CD4-positive, alpha-beta T cell (primary cell): ENCODE results near the gene OR51B4. TPM values are rescaled to one million over a fixed set of nuclear protein-coding genes. Genes with fewer than 3 reads are reported as not detected.
"Not testable (repeated sequence)": the region's sequence is repeated elsewhere in the genome, so short reads cannot be mapped to it uniquely, and the experiment has no call there.

Experiments
- ATAC-seq: fragments of 200-7000 bp; cut with Tn5 transposase; one replicate; pipeline ENCODE4 v1.10.0; 2022; ENCODE audit warnings: mild to moderate bottlenecking; ENCODE audit not compliant: poor library complexity
- CTCF ChIA-PET: fragments of 350-600 bp; sonication (Branson Sonifier 250); formaldehyde crosslinking; loops from one replicate; lab custom pipeline; 2021; ENCODE audit warnings: antibody characterized with exemption, inconsistent platforms; lab: Charles Lee
- POLR2A ChIA-PET: fragments of 350-600 bp; sonication (Branson Sonifier 250); formaldehyde crosslinking; loops from one replicate; lab custom pipeline; 2021; ENCODE audit warnings: antibody characterized with exemption, inconsistent platforms; lab: Charles Lee
- DNase-seq, 14 experiments: peaks; one replicate each; pipeline ENCODE4 v3.0.0-alpha.2; 2013 to 2020; ENCODE audit warnings: mixed read lengths in 2 of 14
- H3K27ac ChIP-seq, 2 donors: one replicate each; pipeline versions ENCODE4 v1.5.1 to v1.7.0; 2013; ENCODE audit warnings: low read length in 2 of 2, low read depth in 1 of 2, mild to moderate bottlenecking in 1 of 2
- H3K27me3 ChIP-seq, 2 experiments: 1 replicate in 1 of 2; 2 replicates in 1 of 2; pipeline versions ENCODE4 v1.6.1 to v1.7.0; 2013; ENCODE audit warnings: low read length in 2 of 2, control low read depth in 1 of 2, mild to moderate bottlenecking in 1 of 2, moderate library complexity in 1 of 2; ENCODE audit not compliant: insufficient read depth in 2 of 2, control insufficient read depth in 1 of 2
- H3K36me3 ChIP-seq: one replicate; pipeline ENCODE4 v1.6.1; 2013; ENCODE audit warnings: low read length, control low read depth; ENCODE audit not compliant: insufficient read depth
- H3K4me1 ChIP-seq: one replicate; pipeline ENCODE4 v1.6.1; 2013; ENCODE audit warnings: low read length, control low read depth; ENCODE audit not compliant: insufficient read depth
- H3K4me3 ChIP-seq: one replicate; pipeline ENCODE4 v1.5.1; 2013; ENCODE audit warnings: mild to moderate bottlenecking, low read length, moderate library complexity
- H3K9me3 ChIP-seq, 2 experiments: 1 replicate in 1 of 2; 2 replicates in 1 of 2; pipeline versions ENCODE4 v1.6.1 to v1.7.0; 2013; ENCODE audit warnings: low read length in 2 of 2, mild to moderate bottlenecking in 2 of 2, control low read depth in 1 of 2, moderate library complexity in 1 of 2; ENCODE audit not compliant: control insufficient read depth in 1 of 2, insufficient read depth in 1 of 2
- H3K27ac Mint-ChIP-seq: one replicate; pipeline ENCODE4 v1.8.0; 2020; ENCODE audit warnings: mixed read lengths
- H3K27me3 Mint-ChIP-seq: one replicate; pipeline ENCODE4 v1.8.0; 2021; ENCODE audit warnings: mixed read lengths
- H3K36me3 Mint-ChIP-seq: one replicate; pipeline ENCODE4 v1.8.0; 2021; ENCODE audit warnings: low read depth, mixed read lengths
- H3K4me1 Mint-ChIP-seq: one replicate; pipeline ENCODE4 v1.8.0; 2021; ENCODE audit warnings: low read depth, mixed read lengths
- H3K4me3 Mint-ChIP-seq: one replicate; pipeline ENCODE4 v1.8.0; 2020; ENCODE audit warnings: mild to moderate bottlenecking, mixed read lengths
- H3K9me3 Mint-ChIP-seq: one replicate; pipeline ENCODE4 v1.8.0; 2020; ENCODE audit warnings: mixed read lengths
- intact Hi-C, 2 experiments: fragments of 100-400 bp; cut with DNase I in 1 of 2; cut with micrococcal nuclease in 1 of 2; formaldehyde crosslinking; loops; one replicate each; pipeline versions ENCODE4 v1.15.1 to v1.9.0; 2023 to 2025; cut with DNase I, micrococcal nuclease
- total RNA-seq, 174 experiments: library from RNA in 2 of 174; stranded (reverse) in 2 of 174; gene quantifications; one replicate each; pipeline ENCODE4 v1.2.3 and lab custom pipeline; 2021 to 2026
- TF ChIP-seq, protein P1 (sequence below): fragments of 200-600 bp; IDR thresholded peaks from one replicate; pipeline ENCODE4 v1.8.0; 2022; ENCODE audit warnings: antibody characterized with exemption, mild to moderate bottlenecking

Gene OR51B4
- total RNA-seq, 2 experiments from 2014 or later, result not detected

DNA sequence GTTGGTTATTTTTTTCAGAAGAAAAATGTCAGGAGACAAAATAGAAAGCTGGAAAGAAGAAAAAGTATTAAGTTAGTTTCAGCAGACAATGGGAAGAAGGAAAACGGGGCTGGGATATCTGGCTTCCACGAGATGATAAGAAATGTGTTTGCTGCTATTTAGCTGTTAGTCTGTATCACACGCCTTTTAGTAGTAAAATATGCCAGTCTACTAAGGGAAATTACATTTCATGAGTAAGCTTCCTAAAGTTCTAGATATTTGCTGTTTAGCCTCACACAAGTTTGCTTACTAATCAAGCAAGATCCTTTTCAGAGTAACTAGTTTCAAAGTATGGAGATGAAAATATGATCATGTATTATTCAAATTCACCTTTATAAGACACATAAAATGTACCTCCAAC is 1.5 kb downstream of the OR51B4 start:
- Mint-ChIP-seq H3K27ac (no peak overlapping the region), H3K9me3 (no peaks in the 10 kb centered on the region), H3K27me3 (peaks cover 3% of the 10 kb centered on the region), H3K36me3 (no peaks in the 10 kb centered on the region), H3K4me1 (no peaks in the 10 kb centered on the region), H3K4me3 (no peak overlapping the region)
- no peaks in the 10 kb centered on the region for H3K27me3 ChIP-seq
- intact Hi-C loops, result no loop called here
- no peak overlapping the region for H3K27ac ChIP-seq
- TF ChIP-seq, protein P1, sequence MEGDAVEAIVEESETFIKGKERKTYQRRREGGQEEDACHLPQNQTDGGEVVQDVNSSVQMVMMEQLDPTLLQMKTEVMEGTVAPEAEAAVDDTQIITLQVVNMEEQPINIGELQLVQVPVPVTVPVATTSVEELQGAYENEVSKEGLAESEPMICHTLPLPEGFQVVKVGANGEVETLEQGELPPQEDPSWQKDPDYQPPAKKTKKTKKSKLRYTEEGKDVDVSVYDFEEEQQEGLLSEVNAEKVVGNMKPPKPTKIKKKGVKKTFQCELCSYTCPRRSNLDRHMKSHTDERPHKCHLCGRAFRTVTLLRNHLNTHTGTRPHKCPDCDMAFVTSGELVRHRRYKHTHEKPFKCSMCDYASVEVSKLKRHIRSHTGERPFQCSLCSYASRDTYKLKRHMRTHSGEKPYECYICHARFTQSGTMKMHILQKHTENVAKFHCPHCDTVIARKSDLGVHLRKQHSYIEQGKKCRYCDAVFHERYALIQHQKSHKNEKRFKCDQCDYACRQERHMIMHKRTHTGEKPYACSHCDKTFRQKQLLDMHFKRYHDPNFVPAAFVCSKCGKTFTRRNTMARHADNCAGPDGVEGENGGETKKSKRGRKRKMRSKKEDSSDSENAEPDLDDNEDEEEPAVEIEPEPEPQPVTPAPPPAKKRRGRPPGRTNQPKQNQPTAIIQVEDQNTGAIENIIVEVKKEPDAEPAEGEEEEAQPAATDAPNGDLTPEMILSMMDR, result no peak
- H3K9me3 ChIP-seq, result no peaks in the 10 kb centered on the region
- no peaks in the 10 kb centered on the region for H3K36me3 ChIP-seq
- no peaks in the 10 kb centered on the region for H3K4me1 ChIP-seq
- POLR2A ChIA-PET, result no interaction called here
- DNase-seq, result no peak
- H3K4me3 ChIP-seq, result no peak overlapping the region
- CTCF ChIA-PET, result no interaction called here
- ATAC-seq, result no peak

DNA sequence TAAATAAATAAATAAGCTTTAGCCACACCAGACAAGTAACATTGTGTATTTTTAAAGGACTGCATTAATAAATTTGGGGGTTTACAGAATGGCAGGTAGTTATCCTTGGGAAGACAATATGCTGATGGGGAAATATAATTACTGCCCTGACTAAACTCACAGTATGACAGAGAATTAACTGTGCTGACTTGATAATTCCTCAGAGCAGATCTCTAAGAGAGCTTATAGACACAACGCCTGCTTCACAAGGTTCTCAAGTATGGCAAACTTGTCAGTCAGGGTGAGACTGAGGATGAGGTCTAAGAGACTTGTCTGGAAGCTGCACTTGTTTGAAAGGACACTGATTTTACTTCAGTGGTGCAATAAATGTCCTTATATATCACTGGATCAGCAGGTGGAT is 3.3 kb downstream of the OR51B4 start:
- Histone ChIP-seq H3K27me3 (no peaks in the 10 kb centered on the region), H3K36me3 (no peaks in the 10 kb centered on the region), H3K27ac (no peak overlapping the region), H3K4me3 (no peak overlapping the region), H3K4me1 (no peaks in the 10 kb centered on the region), H3K9me3 (peaks cover 0 to 7% of the 10 kb centered on the region in 2 experiments)
- intact Hi-C loops, result no loop called here
- Mint-ChIP-seq H3K4me3 (no peak overlapping the region), H3K9me3 (no peaks in the 10 kb centered on the region), H3K27ac (no peak overlapping the region), H3K36me3 (no peaks in the 10 kb centered on the region), H3K27me3 (peaks cover 3% of the 10 kb centered on the region), H3K4me1 (no peaks in the 10 kb centered on the region)
- TF ChIP-seq, protein P1, result no peak
- POLR2A ChIA-PET, result no interaction called here
- no peak for ATAC-seq
- no peak for DNase-seq
- CTCF ChIA-PET, result no interaction called here

DNA sequence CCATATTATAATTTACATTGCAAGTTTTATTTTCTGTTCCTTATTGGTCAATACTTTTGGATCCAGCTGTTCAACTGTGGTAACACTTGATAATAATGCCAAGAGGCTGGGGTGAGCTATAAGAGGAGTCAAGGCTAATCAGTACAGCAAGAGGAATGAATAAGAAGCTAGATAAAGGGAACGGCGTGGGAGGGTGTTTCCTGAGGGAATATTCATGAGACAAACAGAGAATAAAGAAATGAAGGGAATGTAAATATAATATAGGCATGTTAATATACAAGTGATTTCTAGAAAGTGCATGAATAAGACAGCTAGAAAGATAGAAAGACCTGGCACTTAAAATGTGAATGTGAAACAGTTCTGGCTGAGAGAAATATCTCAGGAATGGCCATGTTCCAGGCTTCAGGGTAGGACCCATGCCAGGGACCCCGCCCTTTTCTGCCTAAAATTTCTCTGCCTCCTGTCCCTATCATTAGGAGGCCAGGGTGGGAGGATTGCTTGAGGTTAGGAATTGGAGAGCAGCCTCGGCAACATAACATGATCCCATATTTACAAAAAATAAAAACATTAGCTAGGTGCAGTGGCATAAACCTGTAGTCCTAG is 3.9 kb downstream of the OR51B4 start:
- DNase-seq, result no peak
- ChIA-PET POLR2A (no interaction called here), CTCF (no interaction called here)
- Mint-ChIP-seq H3K27me3 (peaks cover 3% of the 10 kb centered on the region), H3K4me1 (no peaks in the 10 kb centered on the region), H3K4me3 (no peak overlapping the region), H3K36me3 (no peaks in the 10 kb centered on the region), H3K27ac (no peak overlapping the region), H3K9me3 (no peaks in the 10 kb centered on the region)
- intact Hi-C loops, result no loop called here
- ATAC-seq, result no peak
- Histone ChIP-seq H3K9me3 (peaks cover 0 to 7% of the 10 kb centered on the region in 2 experiments), H3K27ac (no peak overlapping the region), H3K4me1 (no peaks in the 10 kb centered on the region), H3K36me3 (no peaks in the 10 kb centered on the region), H3K4me3 (no peak overlapping the region), H3K27me3 (no peaks in the 10 kb centered on the region)
- TF ChIP-seq, protein P1, result no peak

DNA sequence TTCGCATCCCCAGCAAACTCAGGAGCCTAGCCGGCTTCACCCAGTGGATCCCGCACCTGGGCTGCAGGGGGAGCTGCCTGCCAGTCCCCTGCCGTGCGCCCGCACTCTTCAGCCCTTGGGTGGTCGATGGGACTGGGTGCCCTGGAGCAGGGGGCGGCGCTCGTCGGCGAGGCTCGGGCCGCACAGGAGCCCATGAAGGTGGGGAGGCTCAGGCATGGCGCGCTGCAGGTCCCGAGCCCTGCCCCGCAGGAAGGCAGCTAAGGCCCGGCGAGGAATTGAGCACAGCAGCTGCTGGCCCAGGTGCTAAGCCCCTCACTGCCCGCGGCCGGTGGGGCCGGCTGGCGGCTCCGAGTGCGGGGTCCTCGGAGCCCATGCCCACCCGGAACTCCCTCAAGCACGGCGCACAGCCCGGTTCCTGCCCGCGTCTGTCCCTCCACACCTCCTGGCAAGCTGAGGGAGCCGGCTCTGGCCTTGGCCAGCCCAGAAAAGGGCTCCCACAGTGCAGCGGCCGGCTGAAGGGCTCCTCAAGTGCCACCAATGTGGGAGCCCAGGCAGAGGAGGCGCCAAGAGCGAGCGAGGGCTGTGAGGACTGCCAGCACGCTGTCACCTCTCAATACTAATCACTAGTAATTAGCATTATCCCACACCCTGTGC is 7.3 kb downstream of the OR51B4 start:
- POLR2A ChIA-PET, H3K27ac ChIP-seq, H3K9me3 ChIP-seq, H3K27ac Mint-ChIP-seq, H3K4me3 Mint-ChIP-seq, H3K27me3 ChIP-seq, H3K36me3 Mint-ChIP-seq, H3K27me3 Mint-ChIP-seq, CTCF ChIA-PET, H3K4me1 Mint-ChIP-seq, H3K36me3 ChIP-seq, H3K9me3 Mint-ChIP-seq, intact Hi-C loops, DNase-seq, ATAC-seq, H3K4me1 ChIP-seq, H3K4me3 ChIP-seq: not testable (repeated sequence)
